GM21717 (cell line): ENCODE results near the gene RACGAP1.

ENCODE experiments used
- ATAC-seq: cut with Tn5 transposase; IDR thresholded peaks from one replicate; pipeline ENCODE4 v1.9.1; 2021; ENCODE audit warnings: mild to moderate bottlenecking, moderate library complexity; ENCODE audit not compliant: unreplicated experiment

Gene RACGAP1

GRCh38 chr12:49956663-49957569, 68.4 kb downstream of the RACGAP1 start:
- ATAC-seq, result no peak

- no peak for ATAC-seq
Measured at GRCh38 chr12:49955899-49956662, 69.2 kb downstream of the RACGAP1 start.

GRCh38 chr12:49954863-49955830, 70.1 kb downstream of the RACGAP1 start:
- ATAC-seq, result no peak

- ATAC-seq, result no peak
Measured at GRCh38 chr12:49953961-49954846, 71.1 kb downstream of the RACGAP1 start.

- ATAC-seq, result no peak
Measured at GRCh38 chr12:49953151-49953550, 72.1 kb downstream of the RACGAP1 start.

- ATAC-seq, result no peak
Measured at GRCh38 chr12:49952391-49953055, 72.8 kb downstream of the RACGAP1 start.

GRCh38 chr12:49951411-49952240, 73.7 kb downstream of the RACGAP1 start:
- ATAC-seq, result no peak

GRCh38 chr12:49950273-49951251, 74.7 kb downstream of the RACGAP1 start, which contains the start of gene AQP2:
AQP2 (plus strand) TSS chr12:49950737; CDS start chr12:49950831, 94 bp downstream.
- no peak for ATAC-seq

GRCh38 chr12:49949866-49950265, 75.4 kb downstream of the RACGAP1 start:
- ATAC-seq, result no peak

GRCh38 chr12:49948866-49949845, 76.1 kb downstream of the RACGAP1 start:
- ATAC-seq, result no peak

- no peak for ATAC-seq
Measured at GRCh38 chr12:49947593-49948226, 77.6 kb downstream of the RACGAP1 start.

GRCh38 chr12:49946497-49946896, 78.8 kb downstream of the RACGAP1 start:
- ATAC-seq, result no peak

GRCh38 chr12:49946086-49946485, 79.2 kb downstream of the RACGAP1 start:
- ATAC-seq, result no peak

- ATAC-seq, result peak; percentile 64
Measured at GRCh38 chr12:49945394-49946080, 79.8 kb downstream of the RACGAP1 start.

GRCh38 chr12:49944718-49945117, 80.6 kb downstream of the RACGAP1 start:
- ATAC-seq, result no peak
